ENCODE data around the gene TCF4.

The TCF4 gene

GRCh38 chr18:55256226-55256928 lies 331.6 kb downstream of the TCF4 start:
- no peak for DNase-seq (ENCODE audit: low read depth in 1 of 2, low spot score in 1 of 2)
- Histone ChIP-seq H3K4me3 (replicated peaks; ENCODE audit: insufficient read depth, low read length) (no peak overlapping the region), H3K27me3 (ENCODE audit: insufficient read depth, poor library complexity, severe bottlenecking) (no peaks in the 10 kb centered on the region), H3K27ac (replicated peaks) (no peak overlapping the region)
- TF ChIP-seq CTCF (IDR thresholded peaks at IDR 0.05; ENCODE audit: insufficient read depth, low read length) = no peak
- no peak for TF ChIP-seq POLR2AphosphoS5 (IDR thresholded peaks at IDR 0.05; ENCODE audit: low read depth)
- no peak for TF ChIP-seq GABPA (IDR thresholded peaks at IDR 0.05; ENCODE audit: low read depth)
- TF ChIP-seq REST (IDR thresholded peaks at IDR 0.05; ENCODE audit: insufficient replicate concordance, low read depth) = no peak
- TF ChIP-seq SPI1 (IDR thresholded peaks at IDR 0.05; ENCODE audit: borderline replicate concordance, low read depth) = no peak

DNA sequence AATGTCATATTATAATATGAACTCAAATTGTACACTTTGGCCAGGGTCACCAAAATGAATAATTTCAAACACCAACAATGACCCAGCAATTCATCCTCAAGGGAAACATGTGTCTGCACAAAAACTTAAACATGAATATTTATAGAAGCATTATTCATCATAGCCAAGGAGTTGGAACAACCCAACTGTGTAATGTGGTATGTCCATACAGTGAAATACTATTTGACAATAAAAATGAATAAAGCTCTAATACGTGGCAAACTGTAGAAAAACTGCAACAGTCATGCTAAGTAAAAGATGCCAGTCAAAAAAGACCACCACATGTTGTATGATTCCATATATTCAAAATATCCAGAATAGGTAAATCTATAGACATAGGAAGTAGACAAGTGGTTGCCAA lies 334.2 kb downstream of the TCF4 start:
- Histone ChIP-seq H3K4me3 (replicated peaks; ENCODE audit: insufficient read depth, low read length) (no peak overlapping the region), H3K27me3 (ENCODE audit: insufficient read depth, poor library complexity, severe bottlenecking) (no peaks in the 10 kb centered on the region), H3K27ac (replicated peaks) (no peak overlapping the region)
- no peak for TF ChIP-seq CTCF (IDR thresholded peaks at IDR 0.05; ENCODE audit: insufficient read depth, low read length)
- TF ChIP-seq GABPA (IDR thresholded peaks at IDR 0.05; ENCODE audit: low read depth) = no peak
- no peak for TF ChIP-seq REST (IDR thresholded peaks at IDR 0.05; ENCODE audit: insufficient replicate concordance, low read depth)
- no peak for TF ChIP-seq POLR2AphosphoS5 (IDR thresholded peaks at IDR 0.05; ENCODE audit: low read depth)
- TF ChIP-seq SPI1 (IDR thresholded peaks at IDR 0.05; ENCODE audit: borderline replicate concordance, low read depth) = no peak
- DNase-seq (ENCODE audit: low read depth in 1 of 2, low spot score in 1 of 2) = no peak

- no peak overlapping the region for H3K27ac ChIP-seq (replicated peaks)
- TF ChIP-seq POLR2AphosphoS5 (IDR thresholded peaks at IDR 0.05; ENCODE audit: low read depth) (no peak), REST (IDR thresholded peaks at IDR 0.05; ENCODE audit: insufficient replicate concordance, low read depth) (no peak), CTCF (IDR thresholded peaks at IDR 0.05; ENCODE audit: insufficient read depth, low read length) (no peak), GABPA (IDR thresholded peaks at IDR 0.05; ENCODE audit: low read depth) (no peak), SPI1 (IDR thresholded peaks at IDR 0.05; ENCODE audit: borderline replicate concordance, low read depth) (no peak)
- DNase-seq (ENCODE audit: low read depth in 1 of 2, low spot score in 1 of 2) = no peak
- no peak overlapping the region for H3K4me3 ChIP-seq (replicated peaks; ENCODE audit: insufficient read depth, low read length)
- H3K27me3 ChIP-seq (ENCODE audit: insufficient read depth, poor library complexity, severe bottlenecking) = no peaks in the 10 kb centered on the region
Observed at GRCh38 chr18:55252901-55253300, 335.1 kb downstream of the TCF4 start.

Data from HL-60 (cell line).